ENCODE results near the gene SLC7A6.

GRCh38 chr16:68282064-68282452 is 17.7 kb downstream of the SLC7A6 start:
- TF ChIP-seq CTCF (IDR thresholded peaks at IDR 0.05) (no peak), ZFX (IDR thresholded peaks at IDR 0.05; ENCODE audit: borderline replicate concordance) (no peak)
